Measurements from ENCODE around the gene NOS3.
"Not testable (repeated sequence)": the region's sequence is repeated elsewhere in the genome, so short reads cannot be mapped to it uniquely, and the experiment has no call there.

Gene NOS3

DNA sequence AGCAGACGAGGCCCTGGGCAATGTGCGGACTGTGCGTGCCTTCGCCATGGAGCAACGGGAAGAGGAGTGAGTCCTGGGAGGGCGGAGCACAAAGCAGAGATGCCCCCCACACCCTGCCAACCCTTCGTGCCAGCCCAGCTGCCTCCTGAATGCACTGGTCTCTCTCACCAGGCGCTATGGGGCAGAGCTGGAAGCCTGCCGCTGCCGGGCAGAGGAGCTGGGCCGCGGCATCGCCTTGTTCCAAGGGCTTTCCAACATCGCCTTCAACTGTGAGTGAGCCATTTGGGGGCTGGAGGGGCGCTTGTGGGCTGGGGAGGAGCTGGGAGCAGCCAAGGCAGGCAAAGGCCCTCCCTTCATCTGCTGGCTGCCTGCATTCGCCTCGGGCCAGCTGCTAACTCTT is 45.1 kb downstream of the NOS3 start:
- H3K4me3 ChIP-seq (ENCODE audit: low read depth, low read length), result no peak overlapping the region
- DNase-seq (ENCODE audit: low read depth), result no peak
- TF ChIP-seq, protein P1, sequence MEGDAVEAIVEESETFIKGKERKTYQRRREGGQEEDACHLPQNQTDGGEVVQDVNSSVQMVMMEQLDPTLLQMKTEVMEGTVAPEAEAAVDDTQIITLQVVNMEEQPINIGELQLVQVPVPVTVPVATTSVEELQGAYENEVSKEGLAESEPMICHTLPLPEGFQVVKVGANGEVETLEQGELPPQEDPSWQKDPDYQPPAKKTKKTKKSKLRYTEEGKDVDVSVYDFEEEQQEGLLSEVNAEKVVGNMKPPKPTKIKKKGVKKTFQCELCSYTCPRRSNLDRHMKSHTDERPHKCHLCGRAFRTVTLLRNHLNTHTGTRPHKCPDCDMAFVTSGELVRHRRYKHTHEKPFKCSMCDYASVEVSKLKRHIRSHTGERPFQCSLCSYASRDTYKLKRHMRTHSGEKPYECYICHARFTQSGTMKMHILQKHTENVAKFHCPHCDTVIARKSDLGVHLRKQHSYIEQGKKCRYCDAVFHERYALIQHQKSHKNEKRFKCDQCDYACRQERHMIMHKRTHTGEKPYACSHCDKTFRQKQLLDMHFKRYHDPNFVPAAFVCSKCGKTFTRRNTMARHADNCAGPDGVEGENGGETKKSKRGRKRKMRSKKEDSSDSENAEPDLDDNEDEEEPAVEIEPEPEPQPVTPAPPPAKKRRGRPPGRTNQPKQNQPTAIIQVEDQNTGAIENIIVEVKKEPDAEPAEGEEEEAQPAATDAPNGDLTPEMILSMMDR (IDR thresholded peaks at IDR 0.05; ENCODE audit: insufficient read depth, low read depth, low read length, missing control alignments), result no peak

DNA sequence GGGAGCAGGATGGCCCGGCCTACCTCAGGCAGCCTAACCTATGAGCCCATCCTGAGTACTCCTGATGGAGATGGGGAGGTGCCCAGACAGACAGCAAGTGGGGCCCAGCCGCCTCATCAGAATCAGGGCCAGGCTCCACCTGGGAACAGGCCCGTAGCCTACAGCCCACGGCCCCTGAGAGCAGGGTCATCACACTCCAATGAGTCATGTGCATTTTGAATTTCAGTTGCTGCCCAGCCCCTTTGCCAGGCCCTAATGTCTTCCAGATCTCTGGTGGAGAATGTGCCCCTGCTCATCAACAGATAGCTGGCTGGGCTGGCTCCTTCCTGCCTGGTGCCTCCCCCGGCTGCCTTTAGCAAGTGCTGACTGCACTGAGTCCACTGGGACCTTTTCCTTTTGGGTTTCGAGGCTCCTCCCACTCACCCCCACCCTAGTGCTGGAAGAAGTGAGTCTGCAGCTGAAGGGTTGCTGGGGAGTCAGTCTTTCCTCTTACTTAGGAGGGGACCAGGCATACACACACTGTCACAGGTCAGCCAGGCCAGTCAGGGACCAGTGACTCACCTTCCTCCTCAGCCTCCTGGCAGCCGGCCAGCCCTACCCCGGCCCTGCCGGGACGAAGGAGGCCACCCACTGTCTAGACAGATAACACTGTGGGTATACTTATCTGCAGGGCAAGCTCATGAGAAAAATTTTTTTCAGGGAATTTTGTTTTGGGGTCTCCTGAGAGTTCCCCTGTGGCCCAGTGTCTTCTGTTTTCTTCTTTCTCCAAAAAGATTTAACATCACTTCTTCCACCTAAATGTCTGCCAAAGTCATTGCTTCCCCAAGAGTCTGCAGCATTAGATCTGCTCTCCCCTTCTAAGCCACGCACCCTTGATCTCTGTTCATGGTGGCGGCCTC is 48.4 kb downstream of the NOS3 start:
- no peak for DNase-seq (ENCODE audit: low read depth)
- TF ChIP-seq, protein P1 (IDR thresholded peaks at IDR 0.05; ENCODE audit: insufficient read depth, low read depth, low read length, missing control alignments), result no peak

DNA sequence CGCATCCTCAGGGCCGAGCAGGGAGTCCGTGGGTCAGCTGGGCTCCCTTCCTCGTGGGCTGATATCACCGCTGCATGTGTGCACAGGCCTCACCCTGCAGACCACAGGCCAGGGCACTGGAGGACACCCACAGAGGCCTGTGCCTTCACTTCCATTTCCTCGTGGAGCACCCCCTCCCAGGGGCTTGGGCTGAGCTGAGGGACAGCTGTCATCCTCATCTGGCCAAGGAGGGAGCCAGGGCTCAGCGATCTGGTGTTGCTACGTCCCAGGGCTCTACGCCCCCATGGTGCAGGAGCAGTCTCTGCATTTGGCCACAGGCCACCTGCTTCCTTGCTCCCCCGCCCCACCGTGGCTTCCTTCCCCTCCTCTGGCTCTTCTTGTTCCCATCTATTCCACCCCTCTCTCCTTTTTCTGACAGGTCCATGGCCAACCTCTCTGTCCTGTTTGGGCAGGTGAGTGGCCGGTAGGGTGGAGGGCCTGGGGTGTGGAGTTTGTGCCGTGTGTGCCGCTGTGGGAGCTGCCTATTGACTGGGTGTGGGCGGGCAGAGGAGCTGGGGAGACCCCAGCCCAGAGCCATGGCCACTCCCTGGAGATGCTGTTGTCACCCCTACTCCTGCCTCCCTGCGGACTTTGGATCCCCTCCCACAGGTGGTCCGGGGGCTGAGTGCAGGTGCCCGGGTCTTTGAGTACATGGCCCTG is 49.2 kb downstream of the NOS3 start:
- no peak overlapping the region for H3K4me3 ChIP-seq (ENCODE audit: low read depth, low read length)
- DNase-seq (ENCODE audit: low read depth), result no peak
- TF ChIP-seq, protein P1 (IDR thresholded peaks at IDR 0.05; ENCODE audit: insufficient read depth, low read depth, low read length, missing control alignments), result no peak

More for the DNA sequence above, 48.4 kb downstream of the NOS3 start:
- H3K4me3 ChIP-seq (ENCODE audit: low read depth, low read length), result no peak overlapping the region

DNA sequence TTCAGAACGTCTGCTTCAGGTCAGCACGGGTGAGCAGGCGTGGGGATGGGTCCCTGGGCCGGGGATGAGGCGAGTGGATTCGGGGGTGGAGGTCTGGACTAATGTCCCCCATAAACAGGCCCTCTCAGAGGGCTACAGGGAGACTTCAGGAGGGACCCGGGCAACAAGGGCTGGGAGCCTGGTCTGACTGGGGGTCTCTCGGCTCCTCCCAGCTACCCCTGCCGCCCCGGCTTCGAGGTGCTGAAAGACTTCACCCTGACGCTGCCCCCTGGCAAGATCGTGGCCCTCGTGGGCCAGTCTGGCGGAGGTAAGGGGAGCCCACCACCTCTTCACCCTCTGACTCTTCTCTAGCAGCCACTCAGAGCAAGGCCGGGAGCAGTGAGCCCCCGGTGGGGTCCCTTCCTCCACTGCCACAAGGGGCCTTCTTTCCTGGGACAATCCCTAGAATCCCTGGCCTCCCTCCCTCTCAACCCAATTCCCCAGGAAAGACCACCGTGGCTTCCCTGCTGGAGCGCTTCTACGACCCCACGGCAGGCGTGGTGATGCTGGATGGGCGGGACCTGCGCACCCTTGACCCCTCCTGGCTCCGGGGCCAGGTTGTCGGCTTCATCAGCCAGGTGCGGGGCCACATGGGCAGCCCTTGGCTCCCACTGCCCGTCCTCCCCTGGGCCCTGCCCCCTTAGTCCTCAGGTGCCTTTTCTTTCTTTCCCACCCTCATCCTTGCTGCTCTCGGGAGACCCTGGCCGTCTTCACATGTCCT is 50.0 kb downstream of the NOS3 start:
- DNase-seq (ENCODE audit: low read depth), result no peak
- TF ChIP-seq, protein P1 (IDR thresholded peaks at IDR 0.05; ENCODE audit: insufficient read depth, low read depth, low read length, missing control alignments), result no peak
- H3K4me3 ChIP-seq (ENCODE audit: low read depth, low read length), result no peak overlapping the region

DNA sequence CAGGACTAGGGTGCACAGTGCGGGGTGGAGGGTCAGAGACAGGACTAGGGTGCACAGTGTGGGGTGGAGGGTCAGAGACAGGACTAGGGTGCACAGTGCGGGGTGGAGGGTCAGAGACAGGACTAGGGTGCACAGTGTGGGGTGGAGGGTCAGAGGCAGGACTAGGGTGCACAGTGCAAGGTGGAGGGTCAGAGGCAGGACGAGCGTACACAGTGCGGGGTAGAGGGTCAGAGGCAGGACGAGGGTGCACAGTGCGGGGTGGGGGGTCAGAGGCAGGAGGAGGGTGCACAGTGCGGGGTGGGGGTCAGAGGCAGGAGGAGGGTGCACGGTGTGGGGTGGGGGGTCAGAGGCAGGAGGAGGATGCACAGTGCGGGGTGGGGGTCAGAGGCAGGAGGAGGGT is 52.6 kb downstream of the NOS3 start:
- DNase-seq (ENCODE audit: low read depth); H3K4me3 ChIP-seq (ENCODE audit: low read depth, low read length): not testable (repeated sequence)

DNA sequence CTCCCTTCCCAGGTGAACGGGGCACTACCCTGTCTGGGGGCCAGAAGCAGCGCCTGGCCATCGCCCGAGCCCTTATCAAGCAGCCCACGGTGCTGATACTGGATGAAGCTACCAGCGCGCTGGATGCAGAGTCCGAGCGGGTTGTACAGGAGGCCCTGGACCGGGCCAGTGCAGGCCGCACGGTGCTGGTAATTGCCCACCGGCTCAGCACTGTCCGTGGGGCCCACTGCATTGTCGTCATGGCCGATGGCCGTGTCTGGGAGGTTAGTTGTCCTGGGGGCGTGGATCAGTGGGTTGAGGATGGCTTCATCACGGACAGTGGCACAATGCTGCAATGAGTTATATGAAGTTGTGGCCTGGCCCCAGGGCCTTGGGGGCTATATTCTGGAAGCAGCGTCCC is 53.1 kb downstream of the NOS3 start:
- no peak overlapping the region for H3K4me3 ChIP-seq (ENCODE audit: low read depth, low read length)
- DNase-seq (ENCODE audit: low read depth), result no peak
- TF ChIP-seq, protein P1 (IDR thresholded peaks at IDR 0.05; ENCODE audit: insufficient read depth, low read depth, low read length, missing control alignments), result no peak

DNA sequence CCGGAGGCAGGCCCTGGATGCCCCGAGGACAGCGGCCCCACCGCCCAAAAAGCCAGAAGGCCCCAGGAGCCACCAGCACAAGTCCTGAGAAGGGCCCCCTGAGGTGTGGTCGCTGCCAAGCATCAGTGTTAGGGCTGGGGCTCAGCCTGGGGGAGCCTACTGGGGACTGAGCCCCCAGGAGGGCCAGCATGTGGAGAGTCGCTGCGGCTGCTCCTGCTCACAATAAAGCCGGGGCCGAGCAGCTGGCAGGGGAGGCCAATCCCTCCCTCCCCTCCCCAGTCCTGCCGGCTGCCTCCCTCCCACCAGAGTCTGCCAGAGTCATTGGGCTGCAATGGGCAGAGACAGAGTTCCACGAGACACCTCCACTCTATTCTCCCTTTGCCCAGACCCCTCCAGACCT is 54.4 kb downstream of the NOS3 start:
- no peak for DNase-seq (ENCODE audit: low read depth)
- no peak overlapping the region for H3K4me3 ChIP-seq (ENCODE audit: low read depth, low read length)
- TF ChIP-seq, protein P1 (IDR thresholded peaks at IDR 0.05; ENCODE audit: insufficient read depth, low read depth, low read length, missing control alignments), result no peak

Measured in GM12865 (cell line).